Measurements from ENCODE around the gene PPP2R3C. TPM values are rescaled to one million over a fixed set of nuclear protein-coding genes. Genes with fewer than 3 reads are reported as not detected.

PPP2R3C gene
- total RNA-seq, 1 donor from 2014 or later: 29.0 TPM

- no peak overlapping the region for H3K4me3 Mint-ChIP-seq
- no peak overlapping the region for H3K27ac Mint-ChIP-seq
- no peaks in the 10 kb centered on the region for H3K9me3 Mint-ChIP-seq
- no peak for TF ChIP-seq CTCF (conservative IDR thresholded peaks at IDR 0.05)
- H3K27me3 Mint-ChIP-seq: no peaks in the 10 kb centered on the region
- peaks cover 25% of the 10 kb centered on the region for H3K36me3 Mint-ChIP-seq
- H3K4me1 Mint-ChIP-seq (ENCODE audit: unreplicated experiment): no peaks in the 10 kb centered on the region
- DNase-seq (ENCODE audit: extremely low spot score, unreplicated experiment): no peak
Measured at GRCh38 chr14:35085441-35085840, 36.3 kb downstream of the PPP2R3C start.

- Mint-ChIP-seq H3K9me3 (no peaks in the 10 kb centered on the region), H3K27me3 (no peaks in the 10 kb centered on the region), H3K4me1 (ENCODE audit: unreplicated experiment) (no peaks in the 10 kb centered on the region), H3K4me3 (no peak overlapping the region), H3K27ac (no peak overlapping the region), H3K36me3 (peaks cover 25% of the 10 kb centered on the region)
- no peak for TF ChIP-seq CTCF (conservative IDR thresholded peaks at IDR 0.05)
- DNase-seq (ENCODE audit: extremely low spot score, unreplicated experiment): no peak
Measured at GRCh38 chr14:35083530-35084150, 38.1 kb downstream of the PPP2R3C start.

- TF ChIP-seq CTCF (conservative IDR thresholded peaks at IDR 0.05): no peak
- Mint-ChIP-seq H3K27ac (no peak overlapping the region), H3K9me3 (no peaks in the 10 kb centered on the region), H3K27me3 (no peaks in the 10 kb centered on the region), H3K36me3 (peaks cover 16% of the 10 kb centered on the region), H3K4me1 (ENCODE audit: unreplicated experiment) (no peaks in the 10 kb centered on the region), H3K4me3 (no peak overlapping the region)
- DNase-seq (ENCODE audit: extremely low spot score, unreplicated experiment): no peak
Measured at GRCh38 chr14:35079742-35080141, 42.0 kb downstream of the PPP2R3C start.

GRCh38 chr14:35078082-35078481, 43.7 kb downstream of the PPP2R3C start:
- Mint-ChIP-seq H3K4me3 (no peak overlapping the region), H3K36me3 (peaks cover 16% of the 10 kb centered on the region), H3K4me1 (ENCODE audit: unreplicated experiment) (no peaks in the 10 kb centered on the region), H3K27ac (no peak overlapping the region), H3K9me3 (no peaks in the 10 kb centered on the region), H3K27me3 (no peaks in the 10 kb centered on the region)
- DNase-seq (ENCODE audit: extremely low spot score, unreplicated experiment): no peak
- TF ChIP-seq CTCF (conservative IDR thresholded peaks at IDR 0.05): no peak

- H3K4me3 Mint-ChIP-seq: no peak overlapping the region
- no peak for TF ChIP-seq CTCF (conservative IDR thresholded peaks at IDR 0.05)
- H3K27ac Mint-ChIP-seq: no peak overlapping the region
- no peaks in the 10 kb centered on the region for H3K4me1 Mint-ChIP-seq (ENCODE audit: unreplicated experiment)
- peaks cover 31% of the 10 kb centered on the region for H3K36me3 Mint-ChIP-seq
- no peak for DNase-seq (ENCODE audit: extremely low spot score, unreplicated experiment)
- no peaks in the 10 kb centered on the region for H3K27me3 Mint-ChIP-seq
- H3K9me3 Mint-ChIP-seq: no peaks in the 10 kb centered on the region
Measured at GRCh38 chr14:35073486-35073885, 48.3 kb downstream of the PPP2R3C start.

GRCh38 chr14:35072226-35072625, 49.6 kb downstream of the PPP2R3C start:
- no peak for DNase-seq (ENCODE audit: extremely low spot score, unreplicated experiment)
- Mint-ChIP-seq H3K9me3 (no peaks in the 10 kb centered on the region), H3K4me1 (ENCODE audit: unreplicated experiment) (no peaks in the 10 kb centered on the region), H3K36me3 (peaks cover 40% of the 10 kb centered on the region), H3K27me3 (no peaks in the 10 kb centered on the region), H3K27ac (no peak overlapping the region), H3K4me3 (no peak overlapping the region)
- TF ChIP-seq CTCF (conservative IDR thresholded peaks at IDR 0.05): no peak

All from type B pancreatic cell (in vitro differentiated cells).